ENCODE measurements around the gene CSNK2B. TPM values are rescaled to one million over a fixed set of nuclear protein-coding genes. Genes with fewer than 3 reads are reported as not detected.
A peak's percentile ranks its signal among the peaks of the same experiment; 100 is the strongest.

CSNK2B gene
- polyA plus RNA-seq, 2 of the 4 experiments (the other 2 are of a cell fraction): 41.8 to 141 TPM

DNA sequence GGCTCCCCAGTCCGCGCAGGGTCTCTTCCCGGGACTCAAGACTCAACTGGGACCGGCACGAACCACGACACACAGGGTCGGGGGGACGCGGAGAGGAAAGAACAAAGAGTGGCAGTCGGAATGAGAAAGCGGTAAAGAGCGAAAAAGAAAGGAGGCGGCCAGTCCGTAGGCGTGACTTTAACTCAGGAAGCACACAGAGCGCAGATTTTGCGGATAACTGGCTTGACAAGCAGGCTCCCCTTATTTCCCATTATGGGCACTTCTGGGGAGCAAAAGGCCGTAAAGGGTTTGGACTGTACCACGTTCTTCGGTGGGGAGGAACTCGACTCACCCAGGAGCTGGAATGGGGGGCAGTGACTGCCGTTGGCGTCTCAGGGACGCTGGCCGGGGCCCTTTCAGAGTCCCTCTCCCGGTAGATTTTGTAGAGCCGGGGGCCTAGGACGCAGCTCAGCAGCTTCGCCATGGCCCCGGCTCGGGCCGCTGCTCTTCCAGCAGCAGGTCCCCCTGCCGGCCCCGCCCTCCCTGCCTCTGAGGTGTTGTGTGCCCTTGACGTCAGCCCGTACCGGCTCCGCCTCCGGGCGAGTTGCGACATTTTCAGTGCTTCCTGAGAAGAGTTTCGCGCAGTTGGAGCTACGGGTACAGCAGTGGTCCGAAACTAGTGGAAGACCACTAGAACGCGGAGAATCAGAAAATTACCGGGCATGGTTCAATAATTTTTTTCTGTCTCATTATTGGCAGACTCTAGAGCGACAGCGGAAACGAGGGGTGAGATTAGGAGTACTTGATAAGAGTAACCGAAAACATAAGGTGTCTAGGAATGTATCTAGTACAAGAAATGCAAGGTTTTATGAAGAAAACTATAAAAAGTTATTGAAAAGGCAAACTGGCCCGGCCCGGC is 37.2 kb downstream of the CSNK2B start, which contains the start of gene ABHD16A (continued):
- TF ChIP-seq CHD2 (IDR thresholded peaks at IDR 0.05; ENCODE audit: low read length, partially characterized antibody) (no peak), GATA3 (IDR thresholded peaks at IDR 0.05; ENCODE audit: borderline replicate concordance) (peak; percentile 46; the same call in 1 of the 2 replicates)

- POLR2A ChIA-PET: interaction anchor here (1.2 kb wide), 1 partner anchor 122 kb away, joined by 3 read pairs; the partner anchor contains the start of gene HSPA1B
- no peak overlapping the region for H3K4me2 ChIP-seq
- ATAC-seq: no peak
- no peak overlapping the region for H3K27ac ChIP-seq
- CTCF ChIA-PET: interaction anchor here (0.6 kb wide), 1 partner anchor 25 kb away, joined by 4 read pairs; the partner anchor contains the start of gene LY6G5C
- H3K4me1 ChIP-seq: peaks cover 11% of the 10 kb centered on the region; the same call in 2 of the 3 replicates
- H3K4me3 ChIP-seq: no peak overlapping the region
- TF ChIP-seq, protein P1, sequence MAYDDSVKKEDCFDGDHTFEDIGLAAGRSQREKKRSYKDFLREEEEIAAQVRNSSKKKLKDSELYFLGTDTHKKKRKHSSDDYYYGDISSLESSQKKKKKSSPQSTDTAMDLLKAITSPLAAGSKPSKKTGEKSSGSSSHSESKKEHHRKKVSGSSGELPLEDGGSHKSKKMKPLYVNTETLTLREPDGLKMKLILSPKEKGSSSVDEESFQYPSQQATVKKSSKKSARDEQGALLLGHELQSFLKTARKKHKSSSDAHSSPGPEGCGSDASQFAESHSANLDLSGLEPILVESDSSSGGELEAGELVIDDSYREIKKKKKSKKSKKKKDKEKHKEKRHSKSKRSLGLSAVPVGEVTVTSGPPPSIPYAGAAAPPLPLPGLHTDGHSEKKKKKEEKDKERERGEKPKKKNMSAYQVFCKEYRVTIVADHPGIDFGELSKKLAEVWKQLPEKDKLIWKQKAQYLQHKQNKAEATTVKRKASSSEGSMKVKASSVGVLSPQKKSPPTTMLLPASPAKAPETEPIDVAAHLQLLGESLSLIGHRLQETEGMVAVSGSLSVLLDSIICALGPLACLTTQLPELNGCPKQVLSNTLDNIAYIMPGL (CRISPR knock-in tag; IDR thresholded peaks at IDR 0.05; ENCODE audit: borderline replicate concordance): no peak
- TF ChIP-seq MAZ (IDR thresholded peaks at IDR 0.05; ENCODE audit: borderline replicate concordance, low read depth, low read length) (no peak), ESRRA (IDR thresholded peaks at IDR 0.05; ENCODE audit: borderline replicate concordance, low read length) (no peak), POLR2AphosphoS2 (conservative IDR thresholded peaks at IDR 0.05; ENCODE audit: low read length) (no peak), TFCP2L1 (CRISPR knock-in tag; IDR thresholded peaks at IDR 0.05) (no peak), EHF (CRISPR knock-in tag; IDR thresholded peaks at IDR 0.05) (no peak), NPAS2 (CRISPR knock-in tag; IDR thresholded peaks at IDR 0.05; ENCODE audit: borderline replicate concordance) (no peak), POLR2A (IDR thresholded peaks at IDR 0.05; ENCODE audit: low read length) (no peak)
- no peak for DNase-seq (ENCODE audit: low read depth in 1 of 2, low spot score in 1 of 2)
- no peak for FAIRE-seq
- WGBS (ENCODE audit: missing lambda C conversion rate): 66% methylated on average over 6 of the region's 6 CpGs
- no peaks in the 10 kb centered on the region for H3K9me3 ChIP-seq
Observed at GRCh38 chr6:31705931-31706330, 40.1 kb downstream of the CSNK2B start.

- no peak for DNase-seq (ENCODE audit: low read depth in 1 of 2, low spot score in 1 of 2)
- TF ChIP-seq ZC3H11A (IDR thresholded peaks at IDR 0.05): no peak
- TF ChIP-seq PHF8 (IDR thresholded peaks at IDR 0.05; ENCODE audit: borderline replicate concordance, low read depth): no peak
- no peak for TF ChIP-seq ZFP36 (IDR thresholded peaks at IDR 0.05; ENCODE audit: borderline replicate concordance, partially characterized antibody)
- TF ChIP-seq MAZ (IDR thresholded peaks at IDR 0.05; ENCODE audit: borderline replicate concordance, low read depth, low read length): no peak
- TF ChIP-seq RARB (CRISPR knock-in tag; IDR thresholded peaks at IDR 0.05): no peak
- TF ChIP-seq HDAC2 (IDR thresholded peaks at IDR 0.05): no peak
- TF ChIP-seq PBX3 (IDR thresholded peaks at IDR 0.05): no peak
- TF ChIP-seq, protein P2, sequence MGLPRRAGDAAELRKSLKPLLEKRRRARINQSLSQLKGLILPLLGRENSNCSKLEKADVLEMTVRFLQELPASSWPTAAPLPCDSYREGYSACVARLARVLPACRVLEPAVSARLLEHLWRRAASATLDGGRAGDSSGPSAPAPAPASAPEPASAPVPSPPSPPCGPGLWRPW (IDR thresholded peaks at IDR 0.05): no peak
- TF ChIP-seq NPAS2 (CRISPR knock-in tag; IDR thresholded peaks at IDR 0.05; ENCODE audit: borderline replicate concordance): no peak
- TF ChIP-seq GATA3 (IDR thresholded peaks at IDR 0.05; ENCODE audit: borderline replicate concordance): no peak
- TF ChIP-seq, protein P1 (CRISPR knock-in tag; IDR thresholded peaks at IDR 0.05; ENCODE audit: borderline replicate concordance): no peak
- ATAC-seq: no peak
- ChIA-PET POLR2A (interaction anchor here (1.2 kb wide), 1 partner anchor 121 kb away, joined by 3 read pairs; the partner anchor contains the start of gene HSPA1B), CTCF (interaction anchor here (0.6 kb wide), 1 partner anchor 25 kb away, joined by 4 read pairs; the partner anchor contains the start of gene LY6G5C)
- Histone ChIP-seq H3K9me3 (no peaks in the 10 kb centered on the region), H3K4me2 (no peak within 1 kb of the TSS), H3K4me1 (peaks cover 7% of the 10 kb centered on the region; the same call in 1 of the 3 replicates), H3K27ac (no peak within 1 kb of the TSS), H3K4me3 (no peak within 1 kb of the TSS)
- FAIRE-seq: no peak
- 57% methylated on average over 3 of the region's 3 CpGs for WGBS (ENCODE audit: missing lambda C conversion rate)
Observed at GRCh38 chr6:31706599-31706998, 40.7 kb downstream of the CSNK2B start, which contains the start of gene LY6G6F. LY6G6F (plus strand) TSS chr6:31706866; CDS start chr6:31706907, 41 bp downstream.
